Smooth muscle cell of the brain vasculature (primary cell): Measurements from ENCODE around the gene DICER1.

ENCODE experiments used
- DNase-seq: peaks from one replicate; pipeline ENCODE4 v3.0.0-alpha.2; 2012; ENCODE audit warnings: low read depth, low spot score

The DICER1 gene

GRCh38 chr14:95088665-95089064 is 68.7 kb downstream of the DICER1 start:
- no peak for DNase-seq

GRCh38 chr14:95087619-95088018 is 69.7 kb downstream of the DICER1 start:
- no peak for DNase-seq

DNA sequence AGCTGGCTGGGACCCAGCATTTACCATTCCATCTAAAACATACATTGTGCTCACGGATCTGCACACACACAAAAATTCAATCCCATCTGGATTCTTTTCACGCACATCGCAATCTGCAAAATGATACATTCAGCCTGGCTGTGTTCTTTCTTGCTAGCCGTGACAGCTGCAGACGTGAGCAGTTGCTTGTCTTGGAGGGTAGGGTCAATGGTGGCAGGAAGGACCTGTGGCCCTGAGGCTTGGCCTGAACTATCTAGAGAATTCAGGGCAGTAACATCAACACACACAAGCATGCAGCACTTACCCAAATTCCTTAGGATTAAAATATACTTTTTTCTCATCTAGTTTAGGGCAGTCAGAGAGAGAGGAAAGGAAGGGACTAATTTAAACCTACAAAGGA is 72.0 kb downstream of the DICER1 start:
- no peak for DNase-seq

- no peak for DNase-seq
Measured at GRCh38 chr14:95078867-95079266, 78.5 kb downstream of the DICER1 start.

DNA sequence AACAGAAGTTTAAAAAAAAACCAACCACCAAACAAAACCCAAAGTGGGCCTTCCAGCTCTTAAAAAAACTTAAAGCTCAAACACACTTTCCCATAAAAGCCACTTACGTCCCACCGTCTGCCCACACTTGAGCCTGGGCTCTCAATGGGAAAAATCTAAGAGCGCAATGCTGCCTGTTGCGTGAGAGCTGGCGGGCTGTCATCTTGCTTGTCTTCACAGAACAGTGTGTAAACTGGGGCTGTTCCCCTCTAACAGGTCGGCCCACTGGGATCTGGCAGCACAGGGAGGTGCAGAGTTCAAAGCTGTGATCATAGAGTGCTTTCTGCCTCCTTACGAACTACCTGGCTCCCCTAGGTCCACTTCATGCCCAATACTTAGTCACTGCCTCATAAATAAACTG is 80.0 kb downstream of the DICER1 start:
- no peak for DNase-seq

DNA sequence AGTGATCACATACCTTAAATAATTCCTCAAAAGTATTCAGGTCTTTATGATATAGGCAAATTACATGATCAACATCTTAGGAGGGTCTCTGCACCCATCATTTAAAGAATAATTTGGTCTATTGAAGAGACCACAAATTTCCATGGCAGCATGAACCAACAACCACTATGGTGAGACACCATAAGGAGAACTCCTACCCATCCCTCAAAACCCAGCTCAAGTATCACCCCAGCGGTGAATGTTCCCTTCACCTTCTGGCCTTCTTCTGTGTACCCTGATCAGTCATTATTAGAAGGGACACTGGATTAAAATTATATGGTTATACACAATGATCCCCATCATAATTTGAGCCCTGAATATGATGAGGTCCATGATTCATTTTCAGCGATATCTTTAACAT is 81.5 kb downstream of the DICER1 start:
- DNase-seq = no peak

DNA sequence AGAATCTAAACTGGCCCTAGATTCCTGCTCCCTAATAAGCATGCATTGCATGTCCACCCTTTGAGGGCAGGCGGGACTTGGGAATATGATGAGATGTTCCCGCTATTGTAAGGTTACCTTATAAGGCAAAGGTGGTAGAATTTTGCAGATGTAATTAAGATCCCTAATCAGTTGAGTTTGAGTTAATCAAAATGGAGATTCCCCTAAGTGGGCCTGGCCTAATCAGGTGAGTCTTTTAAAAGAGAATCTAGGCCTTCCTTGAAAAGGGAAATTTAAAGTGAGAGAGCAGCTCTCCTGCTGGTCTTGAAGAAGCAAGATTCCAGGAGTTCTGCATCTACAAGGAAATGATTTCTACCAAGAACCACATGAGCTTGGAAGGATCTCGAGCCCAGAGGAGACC is 83.4 kb downstream of the DICER1 start:
- DNase-seq = no peak

DNA sequence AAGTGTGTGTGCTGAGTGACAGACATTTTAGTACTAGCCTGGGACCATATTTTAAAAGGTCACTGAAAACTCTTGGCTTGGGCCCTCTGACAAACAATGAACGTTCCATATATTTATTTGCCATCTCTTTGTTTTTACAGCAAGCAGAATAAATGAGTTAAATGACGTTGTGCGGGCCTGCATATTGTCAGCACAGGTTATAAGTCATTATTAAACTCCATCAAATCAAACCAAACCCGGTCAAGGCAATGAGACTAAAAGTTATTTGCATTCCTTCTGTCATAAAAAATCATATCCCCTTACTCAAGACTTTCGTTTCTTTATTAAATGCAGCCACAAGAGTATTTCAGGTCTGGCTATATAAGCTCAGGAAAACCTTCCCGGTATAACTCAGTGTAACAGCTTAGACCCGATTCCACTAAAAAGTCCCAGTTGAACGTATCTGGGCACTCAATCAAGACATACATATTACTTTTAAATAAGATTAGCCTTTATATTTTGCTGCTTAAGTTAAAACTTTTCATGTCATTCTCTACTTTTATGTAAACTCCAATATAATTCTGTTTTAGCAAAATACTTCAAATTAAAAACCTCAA is 84.9 kb downstream of the DICER1 start:
- no peak for DNase-seq

DNA sequence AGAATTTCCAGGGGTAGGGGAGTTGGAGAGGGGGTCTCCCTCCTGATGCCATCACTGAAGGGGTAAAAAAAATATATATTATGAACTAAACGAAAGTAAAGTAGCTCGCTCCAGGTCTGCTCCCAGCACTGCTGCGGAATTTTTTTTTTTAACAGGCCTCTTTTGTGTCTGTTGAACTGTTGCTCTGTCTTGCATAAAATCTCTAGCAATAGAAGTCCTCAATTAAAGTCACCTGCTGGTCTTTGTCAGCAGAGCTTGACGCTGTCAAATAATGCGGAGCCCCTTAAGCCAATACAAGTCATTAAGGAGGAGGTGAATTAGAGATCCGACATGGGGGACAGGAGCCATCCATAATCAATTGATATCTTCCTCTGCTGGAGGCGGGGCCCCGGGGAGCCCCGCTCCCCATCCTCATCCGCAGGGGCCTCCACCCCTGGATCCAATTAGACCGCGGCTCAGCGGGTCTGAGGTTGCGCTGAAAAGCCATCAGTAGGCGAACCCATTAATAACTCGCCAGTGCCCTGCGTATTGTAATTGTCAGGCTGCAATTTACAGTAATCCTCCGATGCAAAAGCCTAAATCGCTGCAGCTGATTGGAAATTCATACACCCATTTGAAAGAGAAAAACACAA is 85.6 kb downstream of the DICER1 start:
- DNase-seq = no peak

- DNase-seq = no peak
Measured at GRCh38 chr14:95070748-95071435, 86.4 kb downstream of the DICER1 start.

DNA sequence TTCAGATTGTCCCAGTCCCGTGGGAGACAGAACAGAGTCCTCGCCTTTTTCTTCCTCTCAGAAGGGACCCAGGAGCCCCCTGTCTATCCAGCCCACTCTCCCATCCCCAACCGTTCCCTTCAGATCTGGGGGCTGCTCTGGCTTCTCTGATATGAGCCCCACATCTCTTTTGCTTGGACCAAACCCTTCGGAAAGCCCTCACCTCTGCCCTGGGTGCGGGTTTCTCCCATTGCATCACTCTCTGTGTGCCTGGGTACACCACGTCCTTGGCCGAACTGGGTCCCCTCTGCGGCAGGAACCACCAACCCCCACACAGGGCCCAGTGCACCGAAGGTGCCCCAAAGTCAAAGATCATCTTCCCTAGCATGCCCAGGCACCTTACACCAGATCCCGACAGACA is 87.8 kb downstream of the DICER1 start:
- no peak for DNase-seq

DNA sequence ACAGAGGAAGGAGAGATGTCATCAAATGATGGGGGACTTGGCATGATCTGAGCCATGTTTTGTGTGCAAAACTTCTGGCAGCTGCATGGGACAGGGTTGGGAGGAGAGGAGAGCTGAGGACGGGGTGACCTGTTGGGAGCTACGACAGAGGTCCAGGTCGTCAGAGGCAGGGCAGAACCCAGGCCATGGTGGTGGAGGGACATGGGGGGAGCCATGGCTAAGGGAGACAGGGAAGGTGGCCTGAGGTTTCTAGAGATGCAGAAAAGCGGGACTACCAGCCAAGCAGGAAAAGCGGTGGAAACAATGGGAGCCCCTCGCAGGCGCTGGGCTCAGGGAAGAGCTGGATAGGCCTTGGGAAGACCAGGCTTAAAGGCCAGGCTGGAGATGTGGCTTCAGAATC is 88.3 kb downstream of the DICER1 start:
- DNase-seq = no peak

DNA sequence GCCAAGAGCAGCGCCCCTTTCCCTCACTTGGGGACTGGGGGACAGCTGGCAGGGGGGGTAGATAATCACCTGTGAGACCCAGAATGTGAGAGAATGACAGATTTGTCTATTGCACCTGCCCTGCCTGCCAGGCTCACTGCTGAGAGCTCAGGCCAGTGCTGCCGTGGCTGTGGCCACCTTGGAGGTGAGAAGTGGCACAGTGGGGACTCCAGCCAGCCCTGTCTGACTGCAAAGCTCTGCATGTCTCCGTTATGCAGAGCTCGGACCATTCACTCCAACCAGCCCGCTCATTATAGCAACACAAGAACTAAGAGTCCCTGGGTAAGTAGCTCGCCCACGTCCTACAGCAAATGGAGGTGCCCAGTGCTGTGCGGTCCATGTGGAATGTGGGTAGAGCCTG is 88.8 kb downstream of the DICER1 start:
- DNase-seq = no peak

DNA sequence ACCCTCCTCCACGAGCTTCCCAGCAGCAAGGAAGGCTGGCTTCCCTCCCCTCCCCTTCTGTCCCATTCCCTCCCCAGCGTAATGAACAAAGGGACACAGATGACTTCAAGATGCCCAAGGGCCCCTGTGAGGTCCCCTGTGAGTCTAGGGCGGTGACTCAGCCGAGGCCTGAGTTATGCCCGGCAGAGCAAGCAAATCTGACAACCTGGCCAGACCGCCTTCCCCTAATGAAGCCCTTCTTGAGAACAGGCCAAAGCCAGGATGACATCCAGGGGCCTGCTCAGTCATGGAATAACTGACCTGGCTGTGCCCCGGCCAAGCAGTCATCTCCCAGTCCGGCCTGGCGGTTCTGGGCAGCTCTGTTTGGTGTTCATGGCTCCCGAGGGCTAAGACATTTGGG is 89.2 kb downstream of the DICER1 start:
- no peak for DNase-seq

- DNase-seq = no peak
Measured at GRCh38 chr14:95067526-95067925, 89.8 kb downstream of the DICER1 start.

DNA sequence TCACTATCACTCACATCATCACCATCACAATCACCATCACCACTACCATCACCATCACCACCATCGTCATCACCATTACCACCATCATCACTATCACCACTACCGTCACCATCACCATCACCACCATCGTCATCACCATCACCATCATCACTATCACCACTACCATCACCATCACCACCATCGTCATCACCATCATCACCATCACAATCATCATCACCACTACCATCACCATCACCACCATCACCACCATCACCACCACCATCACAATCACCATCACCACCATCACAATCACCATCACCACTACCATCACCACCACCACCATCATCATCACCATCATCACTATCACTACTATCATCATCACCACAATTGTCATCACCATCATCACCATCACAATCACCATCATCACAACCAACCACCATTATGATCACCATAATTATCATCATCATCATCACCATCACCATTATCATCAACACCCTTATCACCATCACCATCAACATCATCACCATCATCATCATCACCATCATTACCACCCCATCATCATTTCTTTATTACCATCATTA is 90.8 kb downstream of the DICER1 start:
- DNase-seq = no peak

GRCh38 chr14:95065411-95065810 is 91.9 kb downstream of the DICER1 start:
- no peak for DNase-seq

DNA sequence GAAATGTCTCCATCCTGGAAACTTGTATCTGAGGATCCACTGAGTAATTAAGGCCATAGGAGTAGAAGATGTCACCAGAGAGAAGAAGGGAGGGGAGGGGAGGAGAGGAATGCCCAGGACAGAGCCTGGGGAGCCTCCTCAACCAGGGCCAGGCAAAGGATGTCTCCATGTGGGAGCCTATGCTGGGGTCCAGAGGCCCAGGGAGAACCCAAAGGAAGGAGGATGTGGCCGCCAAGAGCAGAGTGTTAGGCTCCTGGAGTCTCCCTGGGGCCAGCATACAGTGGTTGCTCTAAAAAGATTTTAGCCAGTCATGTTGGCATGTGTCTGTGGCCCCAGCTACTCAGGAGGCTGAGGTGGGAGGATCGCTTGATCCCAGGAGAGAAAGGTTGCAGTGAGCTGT is 92.6 kb downstream of the DICER1 start:
- DNase-seq = no peak

- DNase-seq = no peak
Measured at GRCh38 chr14:95064256-95064655, 93.1 kb downstream of the DICER1 start.

GRCh38 chr14:95063391-95063790 is 93.9 kb downstream of the DICER1 start:
- DNase-seq = no peak

- no peak for DNase-seq
Measured at GRCh38 chr14:95062946-95063345, 94.4 kb downstream of the DICER1 start.

- no peak for DNase-seq
Measured at GRCh38 chr14:95062220-95062619, 95.1 kb downstream of the DICER1 start.
